ENCODE results near the gene DUS1L.

Gene DUS1L

DNA sequence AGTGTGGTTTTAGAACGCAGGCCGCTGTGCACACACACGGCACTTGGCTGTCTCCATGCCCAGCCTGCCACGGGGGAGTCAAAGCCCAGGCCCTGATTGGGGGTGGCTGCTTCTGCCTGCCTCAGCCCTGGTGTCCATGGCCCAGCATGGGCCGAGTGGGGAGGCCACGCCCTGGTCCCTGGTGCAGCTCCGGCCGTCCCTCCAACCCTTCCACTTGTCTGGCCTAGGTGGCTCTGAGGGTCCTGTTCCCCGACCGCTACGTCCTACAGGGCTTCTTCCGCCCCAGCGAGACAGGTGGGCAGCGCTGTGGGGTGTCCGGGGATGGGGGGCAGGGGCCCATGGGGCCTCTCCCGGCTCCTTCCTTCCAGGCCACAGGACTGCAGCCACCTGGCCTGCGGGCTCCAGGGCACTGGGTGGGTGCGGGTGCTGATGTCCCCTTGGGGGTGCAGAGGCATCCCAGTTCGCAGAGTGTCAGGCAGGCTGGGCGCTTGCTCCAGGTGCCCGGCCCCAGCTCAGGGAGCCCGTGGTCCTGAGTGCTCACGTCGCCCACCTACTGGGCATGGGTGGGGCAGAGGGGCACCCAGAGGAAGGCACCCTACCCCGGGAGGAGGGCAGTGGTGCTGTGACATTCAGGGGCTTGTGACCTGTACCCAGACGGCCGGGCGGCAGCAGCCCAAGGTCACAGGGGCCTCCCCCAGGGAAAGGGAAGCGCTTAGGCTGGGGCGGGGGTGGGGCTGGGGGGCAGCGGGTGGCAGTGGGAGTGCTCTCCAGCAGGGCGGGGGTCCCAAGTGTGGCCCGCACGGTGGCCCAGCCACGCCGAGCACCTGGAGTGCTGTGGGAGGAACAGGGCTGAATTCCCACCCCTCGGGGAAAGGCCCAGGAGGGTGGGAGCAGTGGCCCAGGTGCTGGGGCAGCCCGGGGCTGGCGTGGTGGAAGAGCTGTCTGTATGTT lies 54.8 kb downstream of the DUS1L start:
- no peak for DNase-seq

DNA sequence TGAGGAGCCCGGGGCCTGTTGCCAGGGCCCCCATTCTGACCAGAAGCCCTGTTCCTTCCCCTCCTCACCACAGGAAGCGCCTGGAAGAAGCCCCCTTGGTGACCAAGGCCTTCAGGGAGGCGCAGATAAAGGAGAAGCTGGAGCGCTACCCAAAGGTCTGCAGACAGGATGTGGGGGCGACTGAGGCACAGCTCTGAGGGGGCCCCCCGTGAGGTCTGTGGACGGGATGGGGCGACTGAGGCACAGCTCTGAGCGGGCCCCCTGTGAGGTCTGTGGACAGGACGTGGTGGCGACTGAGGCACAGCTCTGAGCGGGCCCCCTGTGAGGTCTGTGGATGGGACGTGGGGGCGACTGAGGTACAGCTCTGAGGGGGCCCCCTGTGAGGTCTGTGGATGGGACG lies 56.2 kb downstream of the DUS1L start:
- no peak for DNase-seq

DNA sequence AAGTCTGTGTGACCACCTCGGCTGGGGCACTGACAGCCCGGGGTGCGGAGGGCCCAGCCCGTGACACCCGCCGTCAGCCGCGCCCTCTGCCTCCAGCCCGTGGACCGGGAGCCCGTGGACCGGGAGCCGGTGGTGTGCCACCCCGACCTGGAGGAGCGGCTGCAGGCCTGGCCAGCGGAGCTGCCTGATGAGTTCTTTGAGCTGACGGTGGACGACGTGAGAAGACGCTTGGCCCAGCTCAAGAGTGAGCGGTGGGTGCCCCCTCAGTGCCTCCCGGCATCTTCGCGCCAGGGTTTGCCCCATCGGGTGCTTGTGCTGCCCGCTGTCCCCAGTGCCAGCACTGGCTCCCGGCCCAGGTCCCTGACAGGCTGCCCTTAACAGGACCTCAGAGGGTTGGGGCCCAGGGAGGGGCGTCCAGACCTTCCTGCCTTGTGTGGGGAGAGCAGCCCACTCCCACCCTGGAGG lies 56.6 kb downstream of the DUS1L start:
- no peak for DNase-seq

DNA sequence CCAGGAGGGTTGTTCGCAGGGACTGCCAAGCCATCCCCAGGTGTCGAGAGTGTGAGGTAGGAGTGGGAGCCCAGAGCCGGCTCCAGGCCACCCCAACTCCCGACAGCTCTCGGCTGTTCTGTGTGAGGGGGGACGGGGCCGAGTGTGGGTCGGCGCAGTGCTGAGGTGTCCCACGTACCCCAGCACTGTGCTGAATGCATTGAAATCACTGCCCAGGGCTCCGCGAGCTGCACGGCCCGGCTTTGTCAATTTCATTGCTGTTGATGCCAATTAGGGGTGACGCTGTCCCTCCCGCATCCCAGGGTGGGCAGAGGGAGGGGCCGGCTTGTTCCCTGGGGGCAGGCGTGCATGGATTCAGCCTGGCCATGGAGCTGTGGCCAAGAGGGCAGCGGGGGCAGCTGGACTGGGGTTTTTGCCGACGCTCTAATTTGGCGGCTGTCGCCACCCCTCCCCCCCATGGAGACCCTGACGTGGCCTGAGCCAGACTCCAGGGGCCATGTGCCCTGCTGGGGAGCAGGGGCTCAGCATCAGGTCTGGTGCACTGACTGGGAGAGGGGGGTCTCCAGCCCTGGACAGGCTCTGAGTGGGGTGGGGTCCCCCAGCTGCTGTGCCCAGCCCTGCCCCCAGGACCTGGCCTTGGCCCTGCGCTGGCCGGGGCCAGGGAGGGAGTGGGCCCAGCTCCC lies 57.2 kb downstream of the DUS1L start:
- no peak for DNase-seq

Measured in NCI-H526 (cell line).